Measurements from ENCODE around the gene PTPRG.
"Not testable (repeated sequence)": the region's sequence is repeated elsewhere in the genome, so short reads cannot be mapped to it uniquely, and the experiment has no call there.

Gene PTPRG

DNA sequence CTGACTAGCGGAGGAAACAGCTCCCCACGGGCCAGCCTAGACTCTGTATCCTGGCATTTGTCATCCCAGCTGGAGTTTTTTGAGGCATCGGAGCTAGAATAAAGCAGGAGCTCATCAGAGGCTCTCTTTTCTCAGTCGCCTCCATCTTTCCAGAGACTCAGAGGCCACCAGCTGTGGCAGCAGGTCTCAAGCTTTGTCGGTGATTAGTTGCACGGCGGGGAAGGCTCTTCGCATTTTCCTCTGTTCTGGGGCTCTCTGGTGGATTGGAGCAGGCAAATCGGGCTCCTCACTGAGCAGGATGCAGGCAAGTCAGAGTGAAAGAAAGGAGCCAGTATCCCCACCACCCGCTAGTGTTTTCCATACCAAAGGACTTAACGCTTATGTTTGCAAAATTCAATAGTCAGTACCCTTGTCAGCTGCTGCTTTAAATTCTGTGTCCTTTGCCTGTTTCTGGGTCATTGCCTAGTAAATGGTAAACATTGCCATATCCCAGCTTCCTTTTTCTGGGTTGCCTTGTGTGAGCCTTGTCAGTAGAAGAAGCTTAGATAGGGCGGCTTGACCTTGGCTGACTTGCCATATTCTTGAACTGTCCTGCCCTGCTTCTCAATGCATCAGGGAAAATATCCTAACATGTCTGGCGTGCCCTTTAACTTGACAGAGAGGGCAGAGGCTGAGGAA, 127.1 kb downstream of the PTPRG start:
- DNase-seq = no peak

DNA sequence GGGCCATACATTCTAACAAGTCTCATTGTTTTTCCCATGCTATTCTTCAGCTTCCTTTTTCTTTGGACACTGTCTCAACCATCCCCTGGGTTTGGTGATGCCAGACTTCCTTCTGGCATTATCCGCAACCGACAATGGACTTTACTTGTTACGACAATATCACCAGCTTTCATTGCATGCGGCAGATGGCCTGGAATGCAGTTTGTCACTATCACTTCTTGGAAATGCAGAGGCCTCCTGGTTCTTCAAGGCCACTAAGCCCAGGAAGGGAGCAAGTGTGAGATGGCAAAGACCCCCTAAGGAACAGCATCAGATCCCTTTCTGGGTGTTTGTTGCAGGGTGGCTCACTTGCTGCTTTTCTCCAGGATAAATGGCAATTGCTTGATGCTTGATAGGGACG, 128.6 kb downstream of the PTPRG start:
- no peak for DNase-seq

DNA sequence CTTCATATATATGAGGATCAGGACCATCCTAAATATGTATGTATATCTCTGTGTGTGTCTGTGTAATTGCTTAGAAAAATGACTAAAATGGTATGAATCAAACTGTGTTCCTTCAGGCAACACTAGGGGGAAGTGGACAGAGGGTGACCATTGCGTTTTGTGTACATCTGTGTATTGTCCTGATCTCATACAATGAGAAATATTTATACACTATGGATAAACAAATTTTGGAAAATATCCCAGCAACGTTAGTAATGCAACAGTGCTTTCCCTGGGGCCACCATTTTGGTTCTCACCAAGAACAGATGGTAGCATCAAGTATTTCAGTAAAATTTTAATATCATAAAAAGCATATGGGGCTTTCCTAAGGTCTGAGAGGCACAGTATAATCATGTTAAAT, 130.1 kb downstream of the PTPRG start:
- no peak for DNase-seq

DNA sequence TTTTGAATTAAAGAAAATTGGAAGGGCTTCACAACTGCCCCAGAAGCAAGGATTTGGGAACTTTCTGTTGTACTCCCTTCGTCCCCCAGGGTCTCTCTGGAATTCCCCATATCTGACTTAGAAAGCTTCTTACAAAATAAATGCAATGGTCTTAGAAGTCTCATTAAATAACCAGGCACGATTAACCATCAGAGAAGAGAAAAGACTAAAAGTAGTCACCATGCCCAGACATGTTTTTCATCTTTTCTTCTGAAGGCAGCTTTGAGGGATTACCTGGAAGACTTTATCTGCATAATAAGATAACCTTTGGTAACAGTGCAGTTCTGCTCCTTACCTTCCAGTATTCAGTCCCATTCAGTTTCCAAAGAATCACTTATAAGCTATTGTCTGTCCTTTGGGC, 135.9 kb downstream of the PTPRG start:
- no peak for DNase-seq

- not testable (repeated sequence) for DNase-seq
Observed at GRCh38 chr3:61698278-61699072, 137.1 kb downstream of the PTPRG start.

GRCh38 chr3:61699622-61700021, 138.3 kb downstream of the PTPRG start:
- DNase-seq = no peak

DNA sequence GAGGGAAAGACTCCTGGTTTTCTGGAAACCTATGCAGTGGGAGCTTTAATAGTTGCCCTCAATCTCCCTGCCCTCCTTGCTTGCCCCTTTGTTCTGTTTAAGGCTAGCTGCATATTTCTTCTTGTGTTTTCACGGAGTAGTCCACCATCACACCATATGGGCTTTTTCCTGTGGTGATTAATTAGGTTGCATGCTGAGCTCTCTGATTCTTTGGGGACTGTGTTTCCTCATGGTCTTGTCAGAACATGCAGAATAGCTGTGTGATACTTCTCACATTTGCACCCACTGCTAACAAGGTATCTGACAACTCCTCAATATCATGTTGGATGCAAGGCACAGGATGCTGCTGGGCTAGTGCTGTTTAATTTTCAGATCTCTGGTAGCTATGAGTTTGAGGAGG, 139.6 kb downstream of the PTPRG start:
- no peak for DNase-seq

- DNase-seq = no peak
Observed at GRCh38 chr3:61702453-61702852, 141.1 kb downstream of the PTPRG start.

DNA sequence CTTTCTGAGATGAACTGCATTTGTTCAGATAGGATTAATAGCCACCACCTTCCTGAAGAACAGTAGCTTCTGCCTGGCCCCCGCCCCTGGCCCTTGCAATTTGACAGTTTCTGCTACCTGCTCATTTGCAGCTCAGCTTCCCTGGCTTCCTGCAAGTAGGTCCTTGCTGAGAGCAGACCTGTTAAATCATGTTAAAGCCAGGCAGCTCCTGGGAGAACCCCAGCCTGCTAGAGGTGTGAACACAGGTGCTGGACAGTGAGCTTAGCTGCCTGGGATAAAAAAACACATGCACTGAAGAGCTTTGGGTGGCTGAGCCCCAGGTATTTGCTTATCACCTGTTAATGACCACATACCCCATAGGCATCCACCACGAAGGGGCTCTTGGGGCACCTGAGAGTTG, 143.4 kb downstream of the PTPRG start:
- DNase-seq = no peak

- DNase-seq = no peak
Observed at GRCh38 chr3:61707492-61707891, 146.1 kb downstream of the PTPRG start.

- DNase-seq = not testable (repeated sequence)
Observed at GRCh38 chr3:61710920-61711319, 149.5 kb downstream of the PTPRG start.

DNA sequence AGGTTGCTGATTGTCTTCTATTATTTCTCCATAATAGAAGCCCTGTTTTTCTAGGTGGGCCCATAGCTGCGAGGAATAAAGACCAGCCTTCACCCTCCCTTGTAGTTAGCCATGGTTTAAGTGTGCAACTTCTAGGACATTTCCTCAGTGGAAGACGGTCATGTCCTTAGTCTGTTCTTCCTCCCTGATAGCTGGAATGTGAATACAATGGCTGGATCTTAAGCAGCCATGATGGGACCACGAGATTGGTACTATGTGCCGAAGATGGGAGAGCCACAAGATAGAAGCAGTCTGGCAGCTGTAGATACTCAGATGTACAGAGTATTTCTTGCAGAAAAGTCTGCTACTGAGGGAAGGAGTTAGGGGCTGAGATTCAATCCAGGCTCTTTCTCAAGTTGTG, 152.9 kb downstream of the PTPRG start:
- no peak for DNase-seq

GRCh38 chr3:61715886-61716527, 154.6 kb downstream of the PTPRG start:
- DNase-seq = no peak

DNA sequence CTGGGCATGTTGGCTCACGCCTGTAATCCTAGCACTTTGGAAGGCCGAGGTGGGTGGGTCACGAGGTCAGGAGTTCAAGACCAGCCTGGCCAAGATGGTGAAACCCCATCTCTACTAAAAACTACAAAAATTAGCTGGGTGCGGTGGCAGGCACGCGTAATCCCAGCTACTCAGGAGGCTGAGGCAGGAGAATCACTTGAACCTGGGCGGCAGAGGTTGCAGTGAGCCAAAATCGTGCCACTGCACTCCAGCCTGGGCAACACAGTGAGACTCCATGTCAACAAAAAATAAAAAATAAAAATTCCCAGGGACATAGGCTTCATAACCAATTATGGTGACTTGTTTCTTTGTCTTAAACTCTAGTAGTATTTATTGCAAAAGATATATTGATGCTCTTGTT, 155.3 kb downstream of the PTPRG start:
- DNase-seq = not testable (repeated sequence)

DNA sequence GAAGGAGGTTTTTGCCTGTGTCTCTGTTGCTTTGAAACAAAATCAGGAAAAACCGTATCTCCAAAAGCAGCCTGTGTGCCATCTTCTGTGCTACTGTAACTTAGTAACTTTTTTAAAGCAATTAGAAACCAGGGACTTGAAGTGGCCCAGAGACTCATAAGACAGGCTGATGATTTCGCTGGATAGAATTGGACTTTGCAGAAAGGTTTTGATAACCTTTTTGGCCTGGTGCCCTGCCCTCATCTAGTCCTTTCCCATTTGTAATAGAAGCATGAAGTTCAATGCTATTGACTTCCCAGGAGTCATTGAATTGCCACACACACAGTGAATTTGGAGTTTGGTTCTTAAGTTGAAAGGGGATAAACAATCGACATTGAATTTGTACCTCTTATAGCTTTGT, 157.2 kb downstream of the PTPRG start:
- no peak for DNase-seq

GRCh38 chr3:61719278-61719977, 158.1 kb downstream of the PTPRG start:
- no peak for DNase-seq

- no peak for DNase-seq
Observed at GRCh38 chr3:61723038-61723437, 161.7 kb downstream of the PTPRG start.

- no peak for DNase-seq
Observed at GRCh38 chr3:61724183-61724582, 162.8 kb downstream of the PTPRG start.

DNA sequence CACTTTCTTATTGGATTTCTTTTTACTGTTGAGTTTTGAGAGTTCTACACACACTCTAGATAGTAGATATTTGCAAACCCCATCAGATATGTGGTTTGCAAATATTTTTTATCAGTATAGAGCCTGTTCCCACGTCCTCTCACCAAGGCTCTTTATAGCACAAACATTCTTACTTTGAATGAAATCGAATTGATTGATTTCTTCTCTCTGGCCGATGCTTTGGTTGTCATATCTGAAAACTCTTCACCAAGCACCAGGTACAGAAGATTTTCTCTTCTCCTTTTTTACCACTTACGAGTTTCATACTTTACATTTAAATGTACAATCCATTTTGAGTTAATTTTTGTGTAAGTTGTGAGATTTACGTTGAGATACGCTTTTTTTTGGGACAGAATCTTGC, 163.4 kb downstream of the PTPRG start:
- DNase-seq = no peak

DNA sequence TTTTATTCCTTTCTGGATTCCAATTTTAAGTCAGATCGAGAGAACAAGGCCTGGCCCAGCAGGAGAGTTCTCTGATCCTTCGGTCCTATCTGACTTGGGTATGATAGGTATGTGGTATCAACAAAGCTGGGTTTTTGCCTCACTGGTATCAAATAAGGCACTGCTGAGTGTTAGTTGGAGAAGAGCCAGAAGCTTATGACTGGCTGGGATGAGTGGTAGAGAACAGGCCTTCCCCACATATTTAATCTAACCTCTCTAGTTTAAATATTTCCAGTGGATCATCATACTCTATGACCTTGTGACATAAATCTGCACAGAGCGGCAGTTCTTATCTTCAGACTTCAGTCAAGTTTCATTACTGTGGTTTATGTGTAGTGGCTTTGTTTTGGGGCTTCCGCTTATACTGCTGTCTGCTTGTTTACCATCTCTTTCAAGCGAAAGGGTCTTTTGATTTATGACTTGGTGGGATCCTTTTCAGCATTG, 164.5 kb downstream of the PTPRG start:
- DNase-seq = no peak

DNA sequence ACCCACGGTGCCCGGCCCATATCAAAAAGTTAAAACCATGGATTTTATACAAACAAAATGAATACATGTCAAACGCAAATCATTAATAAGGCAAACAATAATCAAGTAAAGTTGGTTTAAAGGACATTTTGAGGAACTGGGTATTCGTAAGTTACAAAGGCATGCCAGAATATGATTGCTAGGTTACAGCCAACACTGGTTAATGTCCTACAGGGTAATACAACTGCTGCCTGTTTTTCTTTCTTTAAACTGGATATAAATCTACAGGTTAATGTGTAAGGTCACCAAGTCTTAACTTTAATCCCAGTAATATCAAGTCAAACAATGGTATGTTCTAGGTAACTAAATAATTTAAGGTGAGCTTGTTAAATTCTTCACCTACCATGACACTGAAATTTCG, 166.1 kb downstream of the PTPRG start:
- no peak for DNase-seq

- no peak for DNase-seq
Observed at GRCh38 chr3:61729038-61729634, 167.8 kb downstream of the PTPRG start.

DNA sequence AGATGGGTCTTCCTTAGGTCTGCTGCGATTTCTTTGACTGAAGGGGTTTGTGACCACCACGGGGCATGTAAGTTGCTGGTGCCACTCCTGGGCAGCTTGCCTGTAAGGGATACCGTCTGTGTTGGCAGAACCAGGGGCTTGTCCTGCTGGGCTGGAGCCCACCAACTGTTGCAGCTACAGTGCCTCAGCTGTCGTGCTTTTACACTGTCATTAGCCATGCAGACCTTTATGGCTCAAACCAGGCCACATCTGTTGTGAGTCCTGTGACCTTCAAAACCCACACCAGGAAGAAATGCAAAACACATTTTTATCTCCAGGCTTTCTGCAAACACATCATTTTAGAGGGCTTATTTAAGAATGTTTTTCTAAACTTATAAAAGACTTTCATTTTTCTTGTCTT, 168.7 kb downstream of the PTPRG start:
- DNase-seq = no peak

All from MV-4-11 (cell line).